Activated CD4-positive, alpha-beta T cell treated with anti-CD3 and anti-CD28 coated beads for 48 hours (primary cell): ENCODE data around the gene ENTHD1.

ENCODE experiments used
- DNase-seq: peaks from one replicate; pipeline ENCODE4 v3.0.0-alpha.2; 2020

ENTHD1 gene

GRCh38 chr22:39728236-39728860, 165.2 kb downstream of the ENTHD1 start:
- DNase-seq, result no peak

- no peak for DNase-seq
Measured at GRCh38 chr22:39727541-39727940, 166.0 kb downstream of the ENTHD1 start.

- no peak for DNase-seq
Measured at GRCh38 chr22:39725351-39726035, 168.1 kb downstream of the ENTHD1 start.

- DNase-seq, result no peak
Measured at GRCh38 chr22:39724857-39725256, 168.7 kb downstream of the ENTHD1 start.

GRCh38 chr22:39724390-39724789, 169.2 kb downstream of the ENTHD1 start:
- DNase-seq, result peak; percentile 21

GRCh38 chr22:39723899-39724351, 169.6 kb downstream of the ENTHD1 start:
- no peak for DNase-seq

GRCh38 chr22:39723463-39723862, 170.1 kb downstream of the ENTHD1 start:
- no peak for DNase-seq

GRCh38 chr22:39722501-39722900, 171.1 kb downstream of the ENTHD1 start:
- no peak for DNase-seq

GRCh38 chr22:39722032-39722325, 171.6 kb downstream of the ENTHD1 start:
- DNase-seq, result no peak

- no peak for DNase-seq
Measured at GRCh38 chr22:39721206-39722031, 172.1 kb downstream of the ENTHD1 start.

- no peak for DNase-seq
Measured at GRCh38 chr22:39719559-39720450, 173.8 kb downstream of the ENTHD1 start.

- no peak for DNase-seq
Measured at GRCh38 chr22:39718921-39719475, 174.6 kb downstream of the ENTHD1 start.

GRCh38 chr22:39718206-39718605, 175.4 kb downstream of the ENTHD1 start:
- no peak for DNase-seq

- DNase-seq, result no peak
Measured at GRCh38 chr22:39717099-39717498, 176.5 kb downstream of the ENTHD1 start.

GRCh38 chr22:39716534-39716933, 177.0 kb downstream of the ENTHD1 start:
- no peak for DNase-seq

GRCh38 chr22:39715778-39716495, 177.6 kb downstream of the ENTHD1 start:
- no peak for DNase-seq

- DNase-seq, result no peak
Measured at GRCh38 chr22:39714321-39714720, 179.2 kb downstream of the ENTHD1 start.

GRCh38 chr22:39713799-39714290, 179.7 kb downstream of the ENTHD1 start:
- DNase-seq, result no peak

GRCh38 chr22:39712751-39713525, 180.6 kb downstream of the ENTHD1 start:
- no peak for DNase-seq

- DNase-seq, result no peak
Measured at GRCh38 chr22:39712081-39712480, 181.5 kb downstream of the ENTHD1 start.
